Inflammatory macrophage (primary cell): ENCODE data around the gene FOXO1.

Source experiments
- DNase-seq, 2 donors: peaks; one replicate each; pipeline ENCODE4 v3.0.0-alpha.2; 2020 to 2022

FOXO1 gene

DNA sequence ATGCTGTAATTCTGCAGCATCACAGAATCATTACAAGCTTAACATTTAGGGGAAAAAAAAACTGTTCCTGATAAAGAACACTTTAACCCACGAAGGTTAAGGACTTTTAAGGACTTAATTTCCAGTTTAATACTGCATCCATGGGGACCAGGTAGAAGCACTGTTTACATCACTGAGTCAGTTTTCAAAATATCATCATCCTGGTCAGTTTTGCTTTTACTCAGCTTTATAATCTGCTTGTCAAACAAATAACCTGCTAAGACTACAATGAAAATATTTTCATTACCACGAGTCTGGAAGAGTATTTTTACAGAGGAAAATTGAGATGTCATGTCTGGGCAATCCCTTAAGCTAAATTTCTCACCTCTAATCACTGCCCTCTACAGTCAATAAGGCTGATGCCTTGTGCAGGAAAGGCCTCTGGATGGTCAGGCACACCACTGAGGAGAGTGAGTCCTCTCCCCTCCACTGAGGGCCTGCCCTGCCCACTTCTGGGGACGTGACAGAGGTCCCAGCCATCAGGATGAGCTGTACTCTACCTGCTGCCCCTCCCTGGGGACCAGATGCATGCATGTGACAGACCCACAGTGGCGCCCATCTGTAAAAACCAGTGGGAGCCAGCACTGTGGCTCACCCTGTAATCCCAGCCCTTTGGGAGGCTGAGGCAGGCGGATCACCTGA lies 31.0 kb downstream of the FOXO1 start:
- no peak for DNase-seq

DNA sequence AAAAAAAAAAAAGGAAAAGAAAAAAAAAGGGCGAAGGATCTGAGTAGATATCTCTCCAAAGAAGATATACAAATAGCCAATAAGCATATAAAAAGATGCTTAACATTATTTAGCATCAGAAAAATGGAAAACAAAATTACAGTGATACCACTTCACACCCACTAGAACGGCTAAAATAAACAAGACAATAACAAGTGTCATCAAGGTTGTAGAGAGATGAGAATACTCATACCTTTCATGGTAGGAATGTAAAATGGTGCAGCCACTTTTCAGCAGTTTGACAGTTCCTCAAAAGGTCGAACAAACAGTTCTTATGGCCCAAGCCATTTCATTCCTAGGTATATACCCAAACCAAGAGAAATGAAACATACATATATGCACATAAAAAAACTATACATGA lies 33.5 kb downstream of the FOXO1 start:
- no peak for DNase-seq

DNA sequence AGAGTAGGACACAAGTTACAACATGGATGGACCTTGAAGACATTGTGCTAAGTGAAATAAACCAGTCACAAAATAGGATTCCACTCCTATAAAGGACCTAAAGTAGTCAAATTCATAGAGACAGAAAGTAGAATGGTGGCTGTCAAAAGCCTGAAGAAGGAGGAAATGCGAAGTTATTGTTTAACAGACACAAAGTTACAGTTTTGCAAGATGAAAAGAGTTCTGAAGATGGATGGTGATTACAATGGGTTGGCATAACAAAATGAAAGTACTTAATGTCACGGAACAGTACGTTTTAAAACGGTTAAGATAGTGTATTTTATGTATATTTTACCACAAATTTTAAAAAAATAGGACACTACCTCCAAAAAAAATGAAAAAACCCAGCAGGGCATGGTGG lies 34.8 kb downstream of the FOXO1 start:
- DNase-seq: no peak

DNA sequence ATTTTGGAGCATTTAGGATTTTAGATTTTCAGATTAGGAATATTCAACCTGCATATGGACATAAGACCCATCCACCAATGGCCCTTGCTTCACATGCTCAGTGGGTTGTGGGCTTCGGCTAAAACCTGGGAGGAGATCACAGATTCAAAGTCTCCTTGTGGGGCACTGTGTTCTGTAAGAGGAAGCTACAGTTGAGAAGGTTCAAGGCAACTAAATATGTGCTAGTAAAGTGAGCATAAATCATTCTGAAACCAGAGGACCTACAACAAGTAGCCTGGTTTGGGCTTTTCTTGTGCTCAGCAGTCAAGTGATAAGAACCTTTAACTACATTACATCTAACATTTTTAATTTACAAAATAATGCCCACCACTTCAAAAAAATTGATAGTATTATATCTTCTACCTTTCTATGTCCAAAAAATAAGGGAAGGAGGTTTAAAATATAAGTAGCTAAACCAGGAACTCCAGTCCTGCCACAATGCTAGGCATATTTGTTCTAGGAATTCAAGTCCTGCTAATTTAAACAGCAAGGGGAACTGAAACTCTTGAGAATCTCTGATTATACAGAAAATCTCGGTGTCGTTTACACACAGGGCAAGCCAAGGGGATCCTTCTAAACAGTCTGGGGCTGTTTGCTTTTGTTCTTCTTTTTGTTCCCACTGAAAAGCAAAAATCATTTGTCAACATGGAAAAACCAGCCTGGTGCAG lies 36.6 kb downstream of the FOXO1 start:
- peak; percentile 76 to 88 for DNase-seq

DNA sequence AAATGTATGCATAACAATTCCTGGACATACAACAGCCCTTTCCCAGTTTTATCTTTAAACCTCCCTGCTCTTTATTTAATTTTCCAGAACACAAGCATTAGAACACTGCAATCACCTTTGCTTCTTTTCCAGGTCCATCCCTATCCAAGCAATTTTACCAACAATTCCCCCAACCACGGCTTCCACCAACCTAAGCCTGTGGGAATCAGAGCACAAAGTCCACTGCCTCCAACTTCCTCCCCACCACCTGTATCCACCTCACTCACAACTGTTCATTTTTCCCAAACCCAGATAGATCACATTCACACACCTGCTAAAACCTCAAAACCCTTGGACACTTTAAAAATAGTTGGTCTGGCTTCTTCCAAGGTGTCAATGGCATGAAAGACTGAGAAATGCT lies 39.5 kb downstream of the FOXO1 start:
- no peak for DNase-seq

DNA sequence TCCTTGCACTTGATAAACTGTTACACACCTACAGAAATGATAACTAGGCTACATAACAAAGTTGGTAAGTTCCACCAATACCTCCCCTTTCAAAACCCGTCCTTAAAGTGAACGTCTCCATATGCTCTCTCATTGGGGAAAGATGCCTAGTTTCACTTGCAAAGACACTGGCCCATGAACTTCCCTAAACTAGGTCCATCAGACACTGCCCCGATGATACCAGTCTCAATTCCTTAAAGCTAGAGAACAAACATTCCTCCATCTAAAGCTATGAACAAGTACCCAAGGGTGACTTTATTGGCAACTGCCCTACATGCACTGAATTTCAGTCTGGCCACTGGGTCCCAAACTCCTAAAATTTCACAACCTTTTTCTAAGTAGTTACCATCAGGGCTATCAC lies 39.9 kb downstream of the FOXO1 start:
- DNase-seq: peak; percentile 42 to 57

DNA sequence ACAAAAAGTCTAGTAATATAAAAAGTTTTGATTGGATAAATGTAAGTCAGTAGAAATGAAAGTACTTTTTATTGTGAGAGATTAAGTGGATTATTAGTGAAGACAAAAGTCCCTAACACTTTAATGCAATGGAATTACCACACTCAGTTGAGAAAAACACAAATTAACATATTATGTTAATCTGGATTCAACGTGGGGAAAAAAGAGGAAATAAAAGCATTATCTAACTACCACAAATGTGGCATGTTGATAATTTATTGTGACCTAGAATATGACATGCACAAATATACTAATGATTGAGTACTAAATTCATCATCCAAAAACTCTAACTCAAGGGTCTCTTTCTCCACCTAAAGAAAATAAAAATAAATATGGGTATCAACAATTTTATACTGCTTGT lies 41.5 kb downstream of the FOXO1 start:
- DNase-seq: peak in 1 of 2 donors; percentile 40

DNA sequence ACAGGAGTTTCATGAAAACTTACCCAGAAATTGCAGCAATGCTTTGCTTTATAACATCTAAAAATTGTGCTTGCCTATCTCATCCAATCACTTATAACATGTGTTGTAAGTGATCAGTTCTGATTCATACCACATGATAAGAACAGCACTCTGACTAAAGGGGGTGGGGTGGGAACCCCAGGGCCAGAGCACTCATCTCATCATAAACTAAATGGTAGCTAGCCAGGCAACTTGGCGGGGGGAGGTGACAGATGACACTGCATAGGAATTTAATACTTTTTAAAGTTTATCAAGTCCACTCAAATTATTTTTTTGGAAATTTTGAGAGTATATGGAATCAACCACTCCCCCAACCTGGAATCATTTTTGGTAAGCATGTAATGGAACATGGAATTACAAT lies 42.1 kb downstream of the FOXO1 start:
- no peak for DNase-seq

DNA sequence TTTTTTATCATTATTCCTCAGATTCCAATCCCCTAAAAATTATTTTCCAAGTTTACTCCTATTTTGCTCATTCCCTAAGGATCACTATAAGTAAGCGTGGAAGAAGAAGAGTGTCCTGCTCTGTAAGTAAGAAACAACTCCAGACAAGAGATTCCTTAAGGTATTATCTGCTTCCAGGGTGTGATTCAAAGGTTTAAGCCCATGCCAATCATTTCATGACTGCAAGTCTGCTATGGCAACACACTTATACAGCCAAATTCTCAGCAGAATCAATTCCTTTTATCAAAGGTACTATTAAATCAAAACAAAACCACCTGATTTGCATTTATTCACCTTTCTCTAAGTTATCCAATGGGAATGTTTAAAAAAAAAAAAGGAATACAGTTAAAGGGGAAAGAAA lies 43.7 kb downstream of the FOXO1 start:
- DNase-seq: no peak

DNA sequence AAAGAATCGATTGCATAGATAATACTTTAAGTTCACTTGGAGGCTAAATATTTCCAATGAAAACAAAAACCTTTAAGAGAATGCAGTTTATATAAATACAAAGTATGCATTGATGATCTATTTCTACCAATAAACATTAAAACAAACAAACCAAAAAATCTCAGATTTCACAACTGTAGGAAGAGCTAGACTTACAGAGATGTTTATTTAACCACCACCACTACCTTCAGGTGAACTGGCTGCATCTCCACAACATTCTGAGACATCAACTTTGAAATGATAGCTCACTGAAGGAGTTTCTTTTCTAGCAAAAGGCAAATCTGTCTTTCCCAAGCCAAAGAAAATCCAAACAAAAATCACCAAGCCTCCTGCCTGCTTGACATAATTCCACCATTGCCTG lies 44.2 kb downstream of the FOXO1 start:
- DNase-seq: no peak

DNA sequence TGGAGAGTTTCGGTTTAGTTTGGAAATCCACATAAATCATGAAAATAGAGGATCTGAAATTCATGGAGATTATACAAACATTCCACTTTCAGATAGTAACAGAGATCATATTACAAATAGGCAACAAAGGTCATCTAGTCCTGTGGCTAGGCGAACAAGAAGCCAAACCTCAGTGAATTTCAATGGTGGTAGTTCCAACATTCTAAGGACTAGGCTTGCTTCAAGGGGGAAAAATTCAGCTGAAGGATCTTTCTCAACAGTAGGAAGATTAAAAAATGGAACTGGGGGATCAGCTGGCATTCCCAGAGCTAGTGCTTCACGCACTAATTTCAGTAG lies 47.0 kb downstream of the FOXO1 start:
- no peak for DNase-seq

DNA sequence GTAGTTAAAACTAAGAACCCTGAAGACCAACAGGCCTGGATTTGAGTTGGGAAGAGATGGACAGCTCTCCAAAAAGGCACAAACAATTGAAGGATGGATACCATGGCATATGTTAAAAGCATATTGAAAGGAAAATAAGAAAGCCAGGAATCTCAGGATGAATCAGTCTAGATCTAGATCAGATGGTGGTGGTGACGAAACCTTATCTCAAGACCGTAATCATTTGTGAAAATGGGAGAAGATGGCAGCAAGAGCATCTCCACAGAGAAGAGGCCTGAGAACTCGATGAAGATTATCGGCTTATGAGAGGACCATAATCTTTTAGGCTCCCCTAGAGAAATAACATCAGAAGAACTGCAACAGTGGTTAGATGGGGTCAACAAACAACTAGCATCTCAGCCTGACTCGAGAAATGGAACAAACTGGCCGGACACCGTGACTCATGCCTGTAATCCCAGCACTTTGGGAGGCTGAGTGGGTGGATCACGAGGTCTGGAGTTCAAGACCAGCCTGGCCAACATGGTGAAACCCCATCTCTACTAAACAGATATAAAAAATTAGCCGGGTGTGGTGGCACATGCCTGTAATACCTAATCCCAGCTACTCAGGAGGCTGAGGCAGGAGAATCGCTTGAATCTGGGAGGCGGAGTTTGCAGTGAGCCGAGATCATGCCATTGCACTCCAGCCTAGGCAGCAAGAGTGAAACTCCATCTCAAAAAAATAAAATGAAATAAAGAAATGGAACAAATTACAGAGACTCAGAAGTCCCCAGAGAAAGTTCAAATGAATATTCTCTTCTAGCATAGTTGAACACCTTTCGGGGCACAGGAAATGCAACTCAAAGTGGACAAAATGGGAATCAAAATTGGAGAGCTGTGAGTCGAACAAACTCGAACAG lies 47.6 kb downstream of the FOXO1 start:
- DNase-seq: peak in 1 of 2 donors; percentile 14

DNA sequence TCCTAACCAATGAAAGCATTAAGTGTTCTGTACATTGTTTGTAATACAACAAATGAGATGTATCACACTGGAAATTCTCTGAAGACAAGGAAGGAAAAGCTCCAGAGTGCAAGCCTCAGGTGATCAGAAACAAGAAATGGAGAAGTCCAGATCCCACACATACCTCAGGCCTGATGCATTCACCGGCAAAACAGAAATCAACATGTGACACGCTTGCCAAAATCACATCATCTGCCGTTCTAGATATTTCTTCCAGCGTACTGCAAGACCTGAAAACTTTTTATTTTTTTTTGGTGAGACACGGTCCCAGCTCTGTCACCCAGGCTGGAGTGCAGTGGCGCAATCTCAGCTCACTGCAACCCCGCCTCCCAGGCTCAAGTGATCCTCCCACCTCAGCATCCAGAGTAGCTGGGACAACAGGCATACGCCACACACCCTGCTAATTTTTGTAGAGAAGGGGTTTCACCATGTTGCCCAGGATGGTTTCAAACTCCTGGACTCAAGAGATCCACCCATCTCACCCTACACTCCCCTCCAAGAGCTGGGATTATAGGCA lies 48.6 kb downstream of the FOXO1 start:
- peak in 1 of 2 donors; percentile 22 for DNase-seq

DNA sequence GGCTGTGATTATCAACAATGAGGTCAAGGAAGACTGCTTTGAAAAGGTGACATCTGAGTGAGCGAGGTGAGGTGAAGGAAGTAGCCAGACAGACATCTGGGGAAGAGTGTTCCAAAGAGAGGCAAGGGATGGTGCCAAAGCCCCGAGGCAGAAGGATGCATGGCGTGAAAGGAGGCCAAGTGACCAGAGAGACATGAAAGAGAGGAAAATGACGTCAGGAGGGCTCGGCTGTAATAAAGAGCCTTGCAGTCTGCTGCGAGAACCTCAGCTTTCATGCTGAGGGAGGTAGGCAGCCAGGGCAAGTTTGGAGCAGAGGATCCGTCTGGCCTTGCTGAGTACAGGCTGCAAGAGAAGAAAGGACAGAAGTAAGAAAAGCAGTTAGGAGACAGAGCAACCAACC lies 50.8 kb downstream of the FOXO1 start:
- no peak for DNase-seq

DNA sequence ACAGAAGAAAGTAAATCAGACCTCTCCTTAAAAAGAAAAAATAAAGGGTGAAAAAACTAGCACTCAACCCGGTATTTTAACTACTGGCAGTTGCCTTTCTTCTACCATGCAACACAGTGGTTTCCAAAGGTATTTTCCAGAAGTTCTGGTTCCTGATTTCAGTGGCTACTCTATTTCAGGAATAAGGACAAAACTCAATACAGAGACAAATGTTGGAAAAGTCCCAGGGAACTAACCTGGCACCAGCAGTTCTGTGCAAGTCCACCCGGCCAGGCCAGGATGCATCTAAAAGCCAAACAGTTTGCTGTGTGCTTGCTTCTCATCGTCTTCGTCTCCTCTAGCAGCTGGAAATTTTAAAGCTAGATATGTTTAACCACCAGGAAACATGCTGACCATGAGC lies 52.5 kb downstream of the FOXO1 start:
- DNase-seq: no peak

DNA sequence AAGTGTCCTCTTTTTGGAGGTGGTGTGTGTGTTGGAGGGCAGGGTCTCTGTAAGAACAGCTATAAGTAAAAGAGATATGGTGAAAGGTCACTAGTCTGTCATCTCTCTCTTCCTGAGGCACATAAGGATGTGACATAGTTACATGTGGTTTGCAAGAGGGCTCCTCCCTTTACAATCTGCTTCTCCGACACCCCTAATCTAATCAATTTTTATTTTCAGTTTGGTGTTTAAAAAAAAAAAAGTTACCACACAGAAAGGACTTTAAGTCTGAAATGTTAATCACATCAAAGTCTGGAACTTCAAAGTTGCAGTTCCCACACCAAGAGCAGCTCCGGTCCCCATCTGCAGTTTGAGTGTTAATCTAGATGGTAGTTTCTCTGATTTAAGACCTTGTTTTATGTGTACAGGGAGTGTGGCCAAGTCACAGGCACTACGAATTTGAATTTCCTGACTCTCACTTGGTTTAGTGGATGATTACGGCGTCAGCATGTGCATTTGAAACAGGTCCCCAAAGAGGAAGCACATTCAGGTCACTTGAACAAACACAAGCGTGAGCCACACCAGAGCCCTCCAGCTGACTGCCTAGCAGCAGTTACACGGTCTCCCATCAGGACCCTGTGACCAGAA lies 53.1 kb downstream of the FOXO1 start:
- peak; percentile 63 to 68 for DNase-seq

DNA sequence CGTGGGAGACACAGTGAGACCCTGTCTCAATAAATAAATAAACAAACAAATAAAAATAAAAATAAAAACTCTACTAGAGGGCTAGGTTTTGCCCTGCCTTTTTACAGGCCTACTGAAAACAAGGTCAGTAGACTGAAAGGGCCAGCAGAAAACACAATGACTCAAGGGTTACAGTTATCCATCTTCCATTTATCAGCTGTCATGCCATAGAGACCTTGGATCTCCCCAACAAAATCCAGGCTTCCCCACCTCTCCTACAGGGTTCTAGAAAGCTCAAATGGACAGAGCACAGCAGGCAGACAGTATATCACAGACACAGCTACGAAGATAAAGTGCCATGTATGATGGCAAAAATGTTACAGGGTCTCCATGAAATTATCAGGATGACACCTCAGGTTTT lies 54.4 kb downstream of the FOXO1 start:
- DNase-seq: no peak

DNA sequence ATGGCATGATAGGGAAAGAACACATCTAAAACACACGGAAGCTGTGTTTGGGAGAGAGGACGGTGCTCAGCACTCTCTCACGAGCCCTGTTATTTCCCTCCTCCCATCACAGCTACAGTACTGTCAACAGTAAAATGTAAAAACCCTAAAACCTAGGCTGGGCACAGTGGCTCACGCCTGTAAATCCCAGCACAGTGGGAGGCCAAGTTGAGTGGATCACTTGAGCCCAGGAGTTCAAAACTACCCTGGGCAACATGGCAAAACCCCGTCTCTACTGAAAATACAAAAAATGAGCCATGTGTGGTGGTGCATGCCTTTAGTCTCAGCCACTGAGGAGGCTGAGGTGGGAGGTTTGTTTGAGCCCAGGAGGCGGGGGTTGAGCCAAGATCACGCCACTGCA lies 54.8 kb downstream of the FOXO1 start:
- no peak for DNase-seq

DNA sequence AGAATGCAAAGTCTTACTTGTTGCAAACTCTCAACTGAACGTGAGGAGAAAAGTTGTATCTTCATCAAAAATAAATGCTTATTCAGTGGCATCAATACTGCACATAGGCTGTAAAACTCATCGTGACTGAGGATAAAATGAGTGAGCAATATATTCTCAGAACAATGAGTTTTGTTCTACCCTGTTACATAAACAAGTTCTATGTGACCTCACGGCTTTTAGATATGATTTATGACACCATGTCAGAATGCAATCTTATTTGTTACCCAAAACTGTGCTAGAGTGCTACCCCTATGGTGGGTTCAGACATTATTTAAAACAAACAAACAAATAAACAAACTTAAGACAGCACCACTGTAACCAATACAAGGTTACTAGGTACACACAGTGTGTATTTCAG lies 55.4 kb downstream of the FOXO1 start:
- no peak for DNase-seq

DNA sequence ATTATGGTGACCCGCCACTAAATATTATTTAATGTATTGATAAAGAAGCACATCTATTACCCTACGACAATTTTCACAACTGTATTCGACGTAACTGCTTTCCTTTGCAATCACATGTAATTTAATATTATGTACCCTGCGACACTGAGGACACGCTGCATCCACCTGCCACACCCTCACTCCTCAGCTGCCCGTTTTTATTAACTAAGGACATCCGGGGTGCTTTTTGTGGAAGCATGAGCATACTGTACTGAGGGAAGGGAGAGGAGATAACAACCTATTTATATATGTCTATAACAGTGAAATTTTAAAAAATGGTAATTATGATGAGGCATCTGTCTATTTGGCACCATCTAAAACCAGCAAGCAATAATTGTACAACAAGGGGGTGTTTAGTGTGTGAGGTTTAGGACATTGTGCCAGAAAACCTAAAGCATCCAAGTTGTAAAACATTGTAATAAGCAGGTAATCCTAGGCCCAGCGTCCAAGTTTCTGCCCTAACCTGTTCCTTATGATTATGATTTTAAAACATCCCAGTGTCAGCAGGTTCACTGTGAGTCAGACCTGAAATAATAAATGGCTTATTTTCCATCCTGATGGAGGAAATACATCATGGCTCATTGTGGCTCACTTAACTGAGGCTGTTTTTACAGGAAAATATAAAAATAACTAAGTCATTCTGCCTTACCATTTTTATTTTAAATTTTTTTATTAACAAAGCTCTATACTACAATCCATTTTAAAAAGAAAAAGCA lies 56.3 kb downstream of the FOXO1 start:
- no peak for DNase-seq

DNA sequence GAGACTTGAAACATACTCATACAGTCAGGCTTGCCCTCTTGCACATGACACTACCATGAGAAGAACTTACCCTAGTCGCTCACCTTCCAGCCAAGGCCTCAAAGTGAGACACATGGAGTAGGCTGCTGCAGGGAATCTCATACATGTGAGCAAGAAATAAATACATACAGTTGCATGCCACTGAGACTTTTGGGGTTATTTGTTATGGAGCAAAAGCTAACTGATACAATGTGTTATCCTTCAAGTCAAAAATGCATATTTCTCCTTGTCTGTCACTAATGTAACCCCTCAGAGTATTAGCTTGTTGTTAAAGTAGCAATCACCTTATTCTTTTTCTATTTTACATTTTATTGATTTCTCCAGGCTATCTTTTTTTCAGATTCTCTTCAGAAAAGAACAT lies 58.1 kb downstream of the FOXO1 start:
- no peak for DNase-seq

DNA sequence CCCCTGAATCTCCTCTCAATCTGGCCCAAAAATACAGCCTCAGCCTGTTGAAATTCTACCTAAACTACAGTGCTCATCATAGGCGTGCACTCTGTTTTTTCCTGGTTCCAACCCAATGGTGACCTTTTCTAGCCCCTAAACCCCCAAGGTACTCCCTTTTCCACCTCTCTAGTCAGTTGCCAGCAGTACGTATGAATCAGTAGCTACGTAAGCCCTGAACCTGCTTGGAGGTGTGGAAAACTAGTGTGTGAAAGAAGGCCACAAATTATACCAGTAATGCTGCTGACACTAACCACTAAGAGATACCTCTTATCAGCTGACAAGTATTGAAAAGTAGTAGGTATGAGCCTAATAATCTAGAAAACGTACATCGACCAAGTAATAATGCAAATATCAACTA lies 60.9 kb downstream of the FOXO1 start:
- DNase-seq: no peak
